IPS-15b (cell line): Measurements from ENCODE around the gene KDM1A.

Experiments
- H3K27me3 ChIP-seq: one replicate; pipeline ENCODE4 v1.6.1; 2013; ENCODE audit warnings: low read length; ENCODE audit not compliant: control insufficient read depth, insufficient read depth
- H3K36me3 ChIP-seq: one replicate; pipeline ENCODE4 v1.6.1; 2013; ENCODE audit warnings: low read length; ENCODE audit not compliant: control insufficient read depth, insufficient read depth
- H3K4me1 ChIP-seq: one replicate; pipeline ENCODE4 v1.6.1; 2013; ENCODE audit warnings: mild to moderate bottlenecking, low read length; ENCODE audit not compliant: control insufficient read depth, insufficient read depth
- H3K4me3 ChIP-seq: one replicate; pipeline ENCODE4 v1.5.1; 2013; ENCODE audit warnings: low read depth, low read length
- H3K9ac ChIP-seq: one replicate; pipeline ENCODE4 v1.6.1; 2013; ENCODE audit warnings: low read depth, mild to moderate bottlenecking, low read length
- H3K9me3 ChIP-seq: one replicate; pipeline ENCODE4 v1.6.1; 2013; ENCODE audit warnings: mild to moderate bottlenecking, low read length; ENCODE audit not compliant: control insufficient read depth, insufficient read depth

The KDM1A gene

GRCh38 chr1:23132033-23132432, 112.8 kb downstream of the KDM1A start:
- Histone ChIP-seq H3K4me1 (no peaks in the 10 kb centered on the region), H3K9ac (no peak overlapping the region), H3K36me3 (no peaks in the 10 kb centered on the region), H3K4me3 (no peak overlapping the region), H3K9me3 (no peaks in the 10 kb centered on the region), H3K27me3 (no peaks in the 10 kb centered on the region)
